Activated naive CD8-positive, alpha-beta T cell (primary cell): ENCODE data around the gene AGRN.
A peak's percentile ranks its signal among the peaks of the same experiment; 100 is the strongest.
"Not testable (repeated sequence)": the region's sequence is repeated elsewhere in the genome, so short reads cannot be mapped to it uniquely, and the experiment has no call there.

ENCODE experiments used
- H3K27ac Mint-ChIP-seq: one replicate; pipeline ENCODE4 v1.8.0; 2021; ENCODE audit warnings: mixed read lengths
- H3K27me3 Mint-ChIP-seq: one replicate; pipeline ENCODE4 v1.8.0; 2021; ENCODE audit warnings: mixed read lengths
- H3K36me3 Mint-ChIP-seq: one replicate; pipeline ENCODE4 v1.8.0; 2021; ENCODE audit warnings: mixed read lengths
- H3K4me1 Mint-ChIP-seq: one replicate; pipeline ENCODE4 v1.8.0; 2021; ENCODE audit warnings: low read depth, mixed read lengths
- H3K4me3 Mint-ChIP-seq: one replicate; pipeline ENCODE4 v1.8.0; 2021; ENCODE audit warnings: mild to moderate bottlenecking, mixed read lengths
- H3K9me3 Mint-ChIP-seq: one replicate; pipeline ENCODE4 v1.8.0; 2021; ENCODE audit warnings: low read depth, mixed read lengths

Gene AGRN

GRCh38 chr1:1020000-1020404 is at the start of gene AGRN:
TSS of gene AGRN (plus strand) at chr1:1020120. CDS start at chr1:1020173, 53 bp downstream.
- Mint-ChIP-seq H3K27ac (no peak within 1 kb of the TSS), H3K36me3 (peaks cover 2% of the 10 kb centered on the region), H3K9me3 (no peaks in the 10 kb centered on the region), H3K27me3 (no peaks in the 10 kb centered on the region), H3K4me1 (peaks cover 13% of the 10 kb centered on the region), H3K4me3 (peak within 1 kb of the TSS; percentile 73)

GRCh38 chr1:970242-970972 is 49.5 kb upstream of the AGRN start:
- Mint-ChIP-seq H3K36me3 (no peaks in the 10 kb centered on the region), H3K27me3 (peaks cover 5% of the 10 kb centered on the region), H3K9me3 (no peaks in the 10 kb centered on the region), H3K4me1 (peaks cover 3% of the 10 kb centered on the region), H3K27ac (no peak overlapping the region), H3K4me3 (no peak overlapping the region)

DNA sequence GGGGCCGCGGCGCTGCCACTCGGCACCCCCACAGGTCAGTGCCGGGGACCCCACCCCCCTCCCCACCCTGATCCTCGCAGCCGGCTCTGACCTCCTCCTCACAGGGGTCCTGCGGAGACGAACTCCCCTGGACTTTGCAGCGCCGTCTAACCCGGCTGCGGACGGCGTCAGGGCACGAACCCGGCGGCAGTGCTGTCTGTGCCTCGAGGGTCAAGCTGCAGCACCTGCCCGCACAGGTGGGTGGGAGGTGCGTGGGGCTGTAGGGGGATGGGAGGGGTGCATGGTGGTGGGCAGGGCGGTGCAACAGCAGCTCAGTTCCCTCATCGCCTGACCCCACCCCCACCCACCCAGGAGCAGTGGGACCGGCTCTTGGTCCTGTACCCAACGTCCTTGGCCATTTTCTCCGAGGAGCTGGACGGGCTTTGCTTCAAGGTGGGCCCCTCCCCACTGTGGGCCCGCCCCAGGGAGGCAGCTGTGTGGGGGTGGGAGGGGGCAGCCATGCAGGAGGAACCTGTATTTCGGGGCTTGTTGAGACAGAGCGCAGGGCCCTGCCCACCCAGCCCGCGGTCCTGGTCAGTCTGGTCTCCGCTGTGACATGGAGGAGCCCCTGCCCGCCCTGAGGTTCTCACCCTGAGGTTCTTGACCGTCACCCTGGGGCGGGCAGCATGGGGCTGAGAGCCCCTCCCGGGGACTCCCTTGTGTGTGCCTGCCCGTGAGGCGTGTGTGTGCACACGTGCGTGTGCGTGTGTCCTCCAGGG is 48.8 kb upstream of the AGRN start:
- Mint-ChIP-seq H3K36me3 (no peaks in the 10 kb centered on the region), H3K4me1 (peaks cover 3% of the 10 kb centered on the region), H3K27me3 (peaks cover 8% of the 10 kb centered on the region), H3K4me3 (no peak overlapping the region), H3K9me3 (no peaks in the 10 kb centered on the region), H3K27ac (no peak overlapping the region)

DNA sequence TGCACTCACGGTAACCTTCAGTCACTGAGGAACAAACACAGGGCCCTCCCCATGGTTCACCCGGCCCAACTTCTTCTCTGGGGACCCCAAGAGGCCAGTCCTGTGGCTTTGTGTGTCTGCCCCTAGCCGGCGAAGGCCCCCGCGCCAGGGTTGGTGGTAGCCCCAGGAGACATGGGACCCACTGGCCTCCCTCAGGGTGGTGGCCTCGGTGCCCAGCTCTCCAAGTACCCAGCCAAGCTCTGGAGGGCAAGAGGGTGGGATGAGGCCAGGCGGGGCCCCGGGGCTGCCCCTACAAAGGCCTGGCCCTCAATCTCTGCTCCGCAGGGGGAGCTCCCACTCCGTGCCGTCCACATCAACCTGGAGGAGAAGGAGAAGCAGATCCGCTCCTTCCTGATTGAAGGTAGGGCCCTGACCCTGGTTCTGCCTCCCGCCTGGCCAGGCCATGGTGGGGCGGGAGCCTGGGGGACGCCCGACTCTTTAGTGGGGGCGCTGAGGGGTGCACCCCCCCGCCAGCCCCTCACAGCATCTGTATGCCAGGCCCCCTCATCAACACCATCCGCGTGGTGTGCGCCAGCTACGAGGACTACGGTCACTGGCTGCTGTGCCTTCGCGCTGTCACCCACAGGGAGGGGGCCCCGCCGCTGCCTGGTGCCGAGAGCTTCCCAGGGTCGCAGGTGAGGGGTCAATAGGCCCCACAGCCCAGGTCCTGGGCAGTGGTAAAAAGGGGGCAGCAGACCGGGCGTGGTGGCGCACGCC is 48.0 kb upstream of the AGRN start:
- H3K36me3 Mint-ChIP-seq = no peaks in the 10 kb centered on the region
- H3K9me3 Mint-ChIP-seq = no peaks in the 10 kb centered on the region
- peaks cover 3% of the 10 kb centered on the region for H3K4me1 Mint-ChIP-seq
- no peak overlapping the region for H3K4me3 Mint-ChIP-seq
- peaks cover 8% of the 10 kb centered on the region for H3K27me3 Mint-ChIP-seq
- H3K27ac Mint-ChIP-seq = no peak overlapping the region

GRCh38 chr1:972726-973458 is 47.0 kb upstream of the AGRN start:
- H3K27me3 Mint-ChIP-seq = peaks cover 8% of the 10 kb centered on the region

DNA sequence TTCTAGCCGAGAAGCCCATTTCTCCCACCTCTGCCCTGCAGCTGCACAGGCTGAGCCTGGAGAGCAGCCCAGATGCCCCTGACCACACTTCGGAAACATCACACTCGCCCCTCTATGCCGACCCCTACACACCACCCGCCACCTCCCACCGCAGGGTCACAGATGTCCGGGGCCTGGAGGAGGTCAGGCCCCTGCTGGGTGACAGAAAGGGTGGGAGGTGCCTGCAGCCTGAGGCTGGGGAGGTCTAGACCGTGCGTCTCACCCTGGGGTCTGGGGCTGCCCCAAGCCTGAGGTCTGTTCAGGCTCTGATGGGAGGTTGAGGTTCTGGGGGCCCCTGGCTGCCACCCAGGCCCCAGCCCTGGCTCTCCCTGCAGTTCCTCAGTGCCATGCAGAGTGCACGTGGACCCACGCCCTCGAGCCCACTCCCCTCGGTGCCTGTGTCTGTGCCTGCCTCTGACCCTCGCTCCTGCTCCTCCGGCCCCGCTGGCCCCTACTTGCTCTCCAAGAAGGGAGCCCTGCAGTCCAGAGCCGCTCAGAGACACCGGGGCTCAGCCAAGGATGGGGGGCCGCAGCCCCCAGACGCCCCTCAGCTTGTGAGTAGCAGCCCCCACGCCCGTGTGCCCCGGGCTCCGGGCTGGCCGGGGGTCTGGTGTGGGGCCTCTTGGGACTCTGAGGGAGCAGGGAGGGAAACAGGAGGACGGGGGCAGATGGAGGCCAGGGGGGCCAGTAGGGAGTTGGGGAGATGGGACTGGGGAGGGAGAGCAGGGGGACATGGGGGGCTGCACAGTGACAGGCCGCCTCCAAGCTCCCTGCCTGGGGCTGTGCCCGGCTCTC is 46.2 kb upstream of the AGRN start:
- Mint-ChIP-seq H3K4me3 (no peak overlapping the region), H3K36me3 (no peaks in the 10 kb centered on the region), H3K27ac (no peak overlapping the region), H3K9me3 (no peaks in the 10 kb centered on the region), H3K4me1 (peaks cover 3% of the 10 kb centered on the region), H3K27me3 (peaks cover 10% of the 10 kb centered on the region)

More at GRCh38 chr1:972726-973458, 47.0 kb upstream of the AGRN start:
- Mint-ChIP-seq H3K4me3 (no peak overlapping the region), H3K36me3 (no peaks in the 10 kb centered on the region), H3K4me1 (no peaks in the 10 kb centered on the region), H3K27ac (no peak overlapping the region), H3K9me3 (no peaks in the 10 kb centered on the region)

DNA sequence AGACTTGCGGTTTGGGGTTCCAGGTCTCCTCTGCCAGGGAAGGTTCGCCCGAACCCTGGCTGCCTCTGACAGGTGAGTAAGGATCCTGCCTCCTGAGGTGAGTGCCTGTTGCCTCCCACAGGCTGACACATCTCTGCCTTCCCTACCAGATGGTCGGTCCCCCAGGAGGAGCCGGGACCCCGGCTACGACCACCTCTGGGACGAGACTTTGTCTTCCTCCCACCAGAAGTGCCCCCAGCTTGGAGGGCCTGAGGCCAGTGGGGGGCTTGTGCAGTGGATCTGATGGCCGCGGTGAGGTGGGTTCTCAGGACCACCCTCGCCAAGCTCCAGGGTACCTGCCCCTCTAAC is 45.7 kb upstream of the AGRN start:
- Mint-ChIP-seq H3K4me1 (peaks cover 3% of the 10 kb centered on the region), H3K9me3 (no peaks in the 10 kb centered on the region), H3K36me3 (no peaks in the 10 kb centered on the region), H3K4me3 (no peak overlapping the region), H3K27ac (no peak overlapping the region), H3K27me3 (peaks cover 10% of the 10 kb centered on the region)

DNA sequence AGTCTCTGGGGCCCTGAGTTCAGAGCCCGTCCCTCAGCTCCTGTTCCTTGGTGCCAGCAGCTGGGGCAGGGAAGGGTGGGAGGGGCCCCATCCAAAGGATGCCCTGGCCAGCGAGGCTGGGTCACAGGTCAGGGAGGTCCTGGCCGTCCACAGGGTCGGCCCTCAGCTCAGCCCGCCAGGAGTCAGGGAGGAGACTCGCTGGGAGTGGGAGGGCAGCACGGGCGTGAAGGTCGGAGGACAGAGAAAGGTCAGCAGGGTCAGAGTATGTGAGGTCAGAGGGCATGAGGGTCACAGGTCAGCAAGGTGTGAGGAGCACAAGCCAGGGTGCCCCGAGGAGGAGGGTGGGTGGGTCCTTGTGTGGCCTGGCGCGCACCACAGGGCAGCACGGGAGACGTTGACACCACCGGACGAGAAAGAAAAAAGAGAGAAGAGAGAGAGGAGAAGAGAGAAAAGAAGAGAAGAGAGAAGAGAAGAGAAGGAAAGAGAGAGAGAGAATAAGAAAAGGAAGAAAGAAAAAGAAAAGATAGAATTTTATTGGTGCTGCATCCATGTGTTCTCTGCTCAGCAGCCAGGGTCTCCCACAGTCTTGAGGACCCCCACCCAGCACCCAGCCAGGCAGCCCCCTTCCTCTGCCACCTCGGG is 45.1 kb upstream of the AGRN start:
- Mint-ChIP-seq H3K27ac (no peak overlapping the region), H3K4me3 (no peak overlapping the region), H3K27me3 (peaks cover 7% of the 10 kb centered on the region), H3K9me3 (no peaks in the 10 kb centered on the region), H3K4me1 (peaks cover 3% of the 10 kb centered on the region), H3K36me3 (no peaks in the 10 kb centered on the region)

DNA sequence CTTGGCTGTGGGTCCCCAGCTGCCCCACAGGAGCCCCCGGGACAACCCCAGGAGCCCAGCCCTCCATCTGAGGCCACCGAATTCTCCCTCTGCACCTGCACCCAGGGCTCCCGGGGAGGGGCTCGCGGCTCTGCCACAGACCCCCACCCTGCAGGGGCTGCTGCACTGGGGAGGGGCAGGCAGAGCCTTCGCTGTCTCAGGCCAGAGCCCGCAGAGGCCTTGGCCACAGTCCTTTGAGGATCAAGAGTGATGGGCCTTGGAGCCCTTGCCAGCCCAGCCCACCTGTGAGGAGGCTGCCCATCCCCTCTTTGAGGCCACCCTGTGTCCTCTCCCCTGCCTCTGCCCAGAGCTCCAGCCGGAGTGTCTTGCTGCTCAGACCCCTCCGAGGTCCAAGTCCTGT is 44.6 kb upstream of the AGRN start:
- peaks cover 7% of the 10 kb centered on the region for H3K27me3 Mint-ChIP-seq

GRCh38 chr1:975896-976683 is 43.8 kb upstream of the AGRN start:
- Mint-ChIP-seq H3K27me3 (peaks cover 7% of the 10 kb centered on the region), H3K27ac (no peak overlapping the region)

More for the DNA sequence above, 44.6 kb upstream of the AGRN start:
- Mint-ChIP-seq H3K27ac (no peak overlapping the region), H3K4me1 (peaks cover 3% of the 10 kb centered on the region), H3K9me3 (no peaks in the 10 kb centered on the region), H3K4me3 (no peak overlapping the region), H3K36me3 (no peaks in the 10 kb centered on the region)

GRCh38 chr1:976791-977190 is 43.1 kb upstream of the AGRN start:
- H3K27me3 Mint-ChIP-seq, H3K27ac Mint-ChIP-seq, H3K4me1 Mint-ChIP-seq, H3K9me3 Mint-ChIP-seq, H3K36me3 Mint-ChIP-seq, H3K4me3 Mint-ChIP-seq: not testable (repeated sequence)

More at GRCh38 chr1:975896-976683, 43.8 kb upstream of the AGRN start:
- no peaks in the 10 kb centered on the region for H3K36me3 Mint-ChIP-seq
- no peaks in the 10 kb centered on the region for H3K9me3 Mint-ChIP-seq
- no peak overlapping the region for H3K4me3 Mint-ChIP-seq
- H3K4me1 Mint-ChIP-seq = peaks cover 3% of the 10 kb centered on the region

DNA sequence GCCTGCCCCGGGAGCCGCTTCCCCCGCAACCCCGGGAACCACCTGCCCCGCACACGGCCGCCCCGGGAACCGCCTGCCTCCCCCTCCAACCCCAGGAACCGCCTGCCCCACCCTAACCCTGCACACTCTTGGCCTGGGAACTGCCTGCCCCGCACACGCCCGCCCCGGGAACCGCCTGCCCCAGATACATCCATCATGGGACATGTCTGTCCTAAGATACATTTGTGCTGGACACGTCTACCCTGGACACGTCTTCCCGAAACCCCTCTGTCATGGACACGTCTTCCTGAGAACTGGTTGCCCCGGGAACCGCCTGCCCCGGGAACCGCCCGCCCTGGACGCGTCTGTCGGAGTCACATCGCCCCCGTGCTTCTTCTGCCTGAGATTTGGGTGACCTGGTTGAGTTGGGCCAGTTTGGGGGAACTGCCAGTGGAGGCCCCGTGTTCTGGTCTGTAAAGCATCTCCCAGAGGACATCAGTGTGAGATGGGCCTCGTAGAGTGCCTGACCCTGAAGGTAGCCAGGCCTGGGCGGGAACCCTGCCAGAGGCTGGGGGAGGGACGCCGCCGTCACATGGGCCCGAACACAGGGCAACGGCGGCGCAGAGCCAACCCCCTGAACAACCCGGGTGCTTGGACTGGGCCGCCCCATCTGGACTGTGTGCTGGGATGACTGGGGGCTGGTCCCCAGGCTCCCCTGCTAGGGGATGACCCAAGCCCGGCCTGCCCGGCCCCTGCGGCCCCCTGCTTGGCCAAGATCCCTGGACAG is 41.7 kb upstream of the AGRN start:
- Mint-ChIP-seq H3K9me3 (no peaks in the 10 kb centered on the region), H3K4me1 (peaks cover 3% of the 10 kb centered on the region), H3K4me3 (no peak overlapping the region), H3K27ac (no peak overlapping the region), H3K36me3 (no peaks in the 10 kb centered on the region), H3K27me3 (peaks cover 10% of the 10 kb centered on the region)
